ENCODE measurements around the gene MYLK.

The MYLK gene

GRCh38 chr3:123759871-123760270 is 124.3 kb downstream of the MYLK start:
- no peaks in the 10 kb centered on the region for H3K27me3 ChIP-seq

GRCh38 chr3:123759311-123759710 is 124.8 kb downstream of the MYLK start:
- no peak for TF ChIP-seq CTCF (IDR thresholded peaks at IDR 0.05)
- H3K36me3 ChIP-seq: no peaks in the 10 kb centered on the region
- H3K4me3 ChIP-seq (ENCODE audit: low read depth in 1 of 2, low read length in 1 of 2): no peak overlapping the region
- no peaks in the 10 kb centered on the region for H3K27me3 ChIP-seq
- no peaks in the 10 kb centered on the region for H3K9me3 ChIP-seq
- no peak overlapping the region for H3K27ac ChIP-seq
- peaks cover 5 to 7% of the 10 kb centered on the region in 2 experiments for H3K4me1 ChIP-seq (ENCODE audit: control insufficient read depth in 1 of 2, insufficient read depth in 1 of 2, low read depth in 1 of 2, low read length in 1 of 2)

More at GRCh38 chr3:123759871-123760270, 124.3 kb downstream of the MYLK start:
- no peak overlapping the region for H3K27ac ChIP-seq
- H3K9me3 ChIP-seq: no peaks in the 10 kb centered on the region
- no peak for TF ChIP-seq CTCF (IDR thresholded peaks at IDR 0.05)
- H3K36me3 ChIP-seq: no peaks in the 10 kb centered on the region
- peaks cover 5 to 7% of the 10 kb centered on the region in 2 experiments for H3K4me1 ChIP-seq (ENCODE audit: control insufficient read depth in 1 of 2, insufficient read depth in 1 of 2, low read depth in 1 of 2, low read length in 1 of 2)
- H3K4me3 ChIP-seq (ENCODE audit: low read depth in 1 of 2, low read length in 1 of 2): no peak overlapping the region

GRCh38 chr3:123758081-123758564 is 126.0 kb downstream of the MYLK start:
- no peaks in the 10 kb centered on the region for H3K27me3 ChIP-seq
- H3K4me1 ChIP-seq (ENCODE audit: control insufficient read depth in 1 of 2, insufficient read depth in 1 of 2, low read depth in 1 of 2, low read length in 1 of 2): peaks cover 5 to 7% of the 10 kb centered on the region in 2 experiments
- TF ChIP-seq CTCF (IDR thresholded peaks at IDR 0.05): no peak
- H3K27ac ChIP-seq: no peak overlapping the region
- no peaks in the 10 kb centered on the region for H3K36me3 ChIP-seq
- H3K4me3 ChIP-seq (ENCODE audit: low read depth in 1 of 2, low read length in 1 of 2): no peak overlapping the region
- no peaks in the 10 kb centered on the region for H3K9me3 ChIP-seq

GRCh38 chr3:123757281-123757940 is 126.7 kb downstream of the MYLK start:
- no peak for TF ChIP-seq CTCF (IDR thresholded peaks at IDR 0.05)
- Histone ChIP-seq H3K9me3 (no peaks in the 10 kb centered on the region), H3K4me1 (ENCODE audit: control insufficient read depth in 1 of 2, insufficient read depth in 1 of 2, low read depth in 1 of 2, low read length in 1 of 2) (peaks cover 5 to 7% of the 10 kb centered on the region in 2 experiments), H3K4me3 (ENCODE audit: low read depth in 1 of 2, low read length in 1 of 2) (no peak overlapping the region), H3K27ac (no peak overlapping the region), H3K27me3 (no peaks in the 10 kb centered on the region), H3K36me3 (no peaks in the 10 kb centered on the region)

GRCh38 chr3:123755501-123755900 is 128.6 kb downstream of the MYLK start:
- Histone ChIP-seq H3K27me3 (no peaks in the 10 kb centered on the region), H3K27ac (no peak overlapping the region), H3K4me3 (ENCODE audit: low read depth in 1 of 2, low read length in 1 of 2) (no peak overlapping the region), H3K4me1 (ENCODE audit: control insufficient read depth in 1 of 2, insufficient read depth in 1 of 2, low read depth in 1 of 2, low read length in 1 of 2) (peaks cover 5 to 7% of the 10 kb centered on the region in 2 experiments), H3K36me3 (no peaks in the 10 kb centered on the region), H3K9me3 (no peaks in the 10 kb centered on the region)
- no peak for TF ChIP-seq CTCF (IDR thresholded peaks at IDR 0.05)
